ENCODE measurements around the gene FOXO3.

FOXO3 gene

DNA sequence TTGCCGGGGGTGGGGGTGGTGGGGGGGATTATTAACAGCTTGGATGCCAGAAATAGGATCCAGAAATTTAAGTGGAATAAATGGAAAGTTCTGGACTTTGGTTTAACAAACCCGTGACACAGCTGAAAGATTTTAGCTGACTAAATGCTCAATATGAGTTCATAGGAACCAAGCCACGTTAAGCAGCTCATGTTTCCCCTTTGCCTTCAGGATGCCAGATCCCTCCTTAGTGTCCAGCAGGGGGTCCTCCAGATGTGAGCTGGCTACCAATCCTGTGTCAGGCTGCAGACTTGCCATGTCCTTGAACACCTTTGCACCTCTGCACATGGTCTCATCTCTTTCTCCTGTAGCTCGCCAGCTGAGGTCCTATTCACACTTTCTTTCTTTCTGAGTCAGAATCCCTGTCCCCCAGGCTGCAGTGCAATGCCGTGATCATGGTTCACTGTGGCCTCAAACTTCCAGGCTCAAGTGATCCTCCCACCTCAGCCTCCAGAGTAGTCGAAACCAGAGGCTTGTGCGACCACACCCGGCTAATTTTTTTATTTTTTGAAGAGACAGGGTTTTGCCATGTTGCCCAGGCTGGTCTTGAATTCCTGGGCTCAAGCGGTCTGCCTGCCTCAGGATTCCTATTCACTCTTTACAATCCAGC is 154.2 kb downstream of the FOXO3 start:
- no peaks in the 10 kb centered on the region for H3K36me3 ChIP-seq (ENCODE audit: control insufficient read depth, insufficient read depth, low read length)
- peaks cover 17% of the 10 kb centered on the region for H3K4me1 ChIP-seq (ENCODE audit: control insufficient read depth, insufficient read depth, low read length)
- no peak overlapping the region for H3K4me3 ChIP-seq (ENCODE audit: low read length)
- no peaks in the 10 kb centered on the region for H3K27me3 ChIP-seq (ENCODE audit: control insufficient read depth, insufficient read depth, low read length)
- H3K27ac ChIP-seq (ENCODE audit: low read depth, low read length) = no peak overlapping the region
- no peak overlapping the region for H3K9ac ChIP-seq (ENCODE audit: low read length)

DNA sequence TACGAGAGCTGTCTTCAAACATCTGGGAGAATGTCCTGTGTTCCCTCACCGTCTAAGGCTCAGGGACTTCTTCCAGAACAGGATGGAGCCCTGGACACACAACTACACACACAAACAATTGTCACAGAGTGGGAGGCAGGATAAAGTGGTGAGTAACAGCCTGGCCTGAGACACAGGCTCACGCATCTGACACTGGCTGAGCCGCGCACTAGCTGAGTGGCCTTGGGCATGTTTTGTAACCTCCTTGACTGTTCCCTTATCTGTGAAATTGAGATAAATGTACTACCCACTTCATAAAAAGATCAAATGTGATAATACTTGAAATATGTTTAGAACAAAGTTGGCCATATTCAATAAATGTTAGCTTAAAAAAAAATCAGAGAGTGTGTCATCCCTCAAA is 155.1 kb downstream of the FOXO3 start:
- no peak overlapping the region for H3K27ac ChIP-seq (ENCODE audit: low read depth, low read length)
- no peak overlapping the region for H3K9ac ChIP-seq (ENCODE audit: low read length)
- H3K4me1 ChIP-seq (ENCODE audit: control insufficient read depth, insufficient read depth, low read length) = peaks cover 11% of the 10 kb centered on the region
- no peaks in the 10 kb centered on the region for H3K36me3 ChIP-seq (ENCODE audit: control insufficient read depth, insufficient read depth, low read length)
- H3K4me3 ChIP-seq (ENCODE audit: low read length) = no peak overlapping the region
- no peaks in the 10 kb centered on the region for H3K27me3 ChIP-seq (ENCODE audit: control insufficient read depth, insufficient read depth, low read length)

DNA sequence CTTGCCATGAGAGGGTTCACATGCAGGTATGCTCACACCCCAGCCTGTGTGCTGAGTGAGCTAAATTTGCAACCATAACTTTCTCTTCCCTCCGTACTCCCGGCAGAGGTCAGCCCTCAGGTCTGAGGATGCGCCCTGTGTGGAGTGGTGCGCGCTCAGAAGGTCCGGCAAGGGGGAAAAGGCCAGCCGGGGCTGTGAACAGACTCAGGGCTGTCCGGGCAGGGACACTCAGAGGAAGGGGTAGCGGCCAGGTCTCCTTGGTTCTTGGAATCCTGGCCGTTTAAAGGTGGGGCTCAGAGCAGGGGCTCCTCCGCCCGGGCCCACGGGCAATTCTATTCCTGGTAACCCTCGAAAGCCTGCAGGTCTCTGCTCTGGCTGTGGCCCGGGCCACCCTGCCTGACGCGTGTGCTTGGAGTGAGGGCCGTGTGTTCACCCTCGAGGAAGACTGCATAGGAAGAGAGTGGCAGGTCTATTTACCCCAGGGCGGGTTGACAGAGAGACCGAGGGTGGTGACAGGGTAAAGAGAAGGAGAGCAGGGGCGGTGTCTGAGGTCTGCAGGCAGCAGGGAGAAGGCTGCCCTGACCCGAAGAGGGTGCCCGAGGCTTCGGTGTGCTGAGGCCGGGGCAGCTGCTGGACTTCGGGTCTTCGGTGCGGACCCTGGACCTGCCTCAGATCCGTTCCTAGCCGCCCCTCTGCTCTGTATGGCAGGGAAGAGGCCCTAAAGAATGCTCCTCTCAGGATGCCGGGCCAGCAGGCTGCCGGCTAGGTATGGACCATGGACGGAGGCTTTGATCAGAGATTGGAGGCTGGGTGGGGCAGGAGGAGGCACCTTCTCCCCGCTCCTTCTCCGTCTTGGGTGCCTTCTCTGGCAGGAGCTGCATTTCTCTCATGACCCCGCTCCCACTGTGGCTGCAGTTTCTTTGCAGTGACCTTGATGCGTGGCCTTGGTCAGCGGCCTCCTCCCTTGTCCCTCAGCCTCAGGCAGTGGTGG is 156.4 kb downstream of the FOXO3 start:
- H3K36me3 ChIP-seq (ENCODE audit: control insufficient read depth, insufficient read depth, low read length) = no peaks in the 10 kb centered on the region
- peaks cover 6% of the 10 kb centered on the region for H3K4me1 ChIP-seq (ENCODE audit: control insufficient read depth, insufficient read depth, low read length)
- no peak overlapping the region for H3K27ac ChIP-seq (ENCODE audit: low read depth, low read length)
- H3K9ac ChIP-seq (ENCODE audit: low read length) = no peak overlapping the region
- H3K4me3 ChIP-seq (ENCODE audit: low read length) = no peak overlapping the region
- no peaks in the 10 kb centered on the region for H3K27me3 ChIP-seq (ENCODE audit: control insufficient read depth, insufficient read depth, low read length)

DNA sequence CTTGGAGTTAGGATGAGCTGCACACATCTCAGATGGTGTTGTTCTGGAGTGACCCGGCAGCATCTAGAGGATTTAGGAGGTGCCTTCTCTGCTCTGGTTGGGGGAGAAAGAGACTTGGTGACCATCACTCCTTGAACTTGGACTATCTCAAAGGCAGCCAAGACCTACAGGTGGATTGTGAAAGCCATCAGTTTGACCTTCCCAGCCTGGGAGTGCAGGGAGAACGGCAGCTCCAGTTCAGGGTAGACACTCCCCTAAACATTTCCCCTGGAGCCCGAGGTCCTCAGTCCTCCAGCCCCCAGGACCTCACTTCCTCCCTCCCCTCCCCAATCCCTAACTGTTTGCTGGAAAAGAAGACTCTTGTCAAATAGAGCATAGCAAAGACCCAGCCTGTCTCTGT is 158.8 kb downstream of the FOXO3 start:
- Histone ChIP-seq H3K9ac (ENCODE audit: low read length) (no peak overlapping the region), H3K36me3 (ENCODE audit: control insufficient read depth, insufficient read depth, low read length) (no peaks in the 10 kb centered on the region), H3K4me1 (ENCODE audit: control insufficient read depth, insufficient read depth, low read length) (no peaks in the 10 kb centered on the region), H3K27ac (ENCODE audit: low read depth, low read length) (no peak overlapping the region), H3K4me3 (ENCODE audit: low read length) (no peak overlapping the region), H3K27me3 (ENCODE audit: control insufficient read depth, insufficient read depth, low read length) (no peaks in the 10 kb centered on the region)

DNA sequence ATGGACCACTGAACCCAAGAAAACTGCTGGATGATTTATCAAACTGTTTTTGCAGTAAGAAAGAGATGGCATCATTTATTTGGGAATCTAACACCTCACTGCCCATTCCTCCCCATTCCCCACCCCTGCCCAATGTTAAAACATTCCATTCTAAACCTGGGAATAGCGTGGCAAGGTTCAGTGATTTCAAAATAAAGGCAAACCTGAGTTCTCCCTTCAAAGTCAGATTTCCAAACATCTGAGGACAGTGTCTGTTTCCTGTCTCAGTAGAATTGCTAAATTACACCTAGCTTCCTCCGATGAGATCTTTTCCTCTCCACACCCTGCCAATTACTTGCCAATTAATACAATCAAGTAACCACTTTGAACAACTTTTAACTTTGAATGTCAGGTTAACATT is 160.1 kb downstream of the FOXO3 start:
- H3K4me3 ChIP-seq (ENCODE audit: low read length) = no peak overlapping the region

DNA sequence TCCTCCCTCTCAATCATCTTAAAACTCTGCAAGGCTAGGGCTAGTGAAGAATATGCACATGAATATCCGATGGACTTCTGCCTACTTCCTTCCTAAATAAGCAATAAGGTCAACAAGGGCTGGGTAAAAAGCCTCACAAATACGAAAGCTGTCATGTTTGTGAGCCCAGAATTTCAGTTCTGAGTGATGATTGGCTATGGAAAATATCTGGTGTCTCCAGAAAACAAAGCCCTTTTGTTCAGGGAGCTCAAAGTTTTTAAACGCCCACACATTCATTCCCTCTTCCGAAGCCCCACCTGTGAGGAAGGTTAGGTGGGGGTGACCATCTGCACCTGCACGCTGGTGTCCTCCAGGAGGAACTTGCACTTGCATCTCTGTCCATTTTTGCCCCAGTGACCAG is 160.6 kb downstream of the FOXO3 start:
- Histone ChIP-seq H3K27ac (ENCODE audit: low read depth, low read length) (no peak overlapping the region), H3K27me3 (ENCODE audit: control insufficient read depth, insufficient read depth, low read length) (no peaks in the 10 kb centered on the region), H3K4me3 (ENCODE audit: low read length) (no peak overlapping the region), H3K4me1 (ENCODE audit: control insufficient read depth, insufficient read depth, low read length) (no peaks in the 10 kb centered on the region), H3K9ac (ENCODE audit: low read length) (no peak overlapping the region), H3K36me3 (ENCODE audit: control insufficient read depth, insufficient read depth, low read length) (no peaks in the 10 kb centered on the region)

More for the DNA sequence above, 160.1 kb downstream of the FOXO3 start:
- Histone ChIP-seq H3K36me3 (ENCODE audit: control insufficient read depth, insufficient read depth, low read length) (no peaks in the 10 kb centered on the region), H3K4me1 (ENCODE audit: control insufficient read depth, insufficient read depth, low read length) (no peaks in the 10 kb centered on the region), H3K9ac (ENCODE audit: low read length) (no peak overlapping the region), H3K27ac (ENCODE audit: low read depth, low read length) (no peak overlapping the region), H3K27me3 (ENCODE audit: control insufficient read depth, insufficient read depth, low read length) (no peaks in the 10 kb centered on the region)

DNA sequence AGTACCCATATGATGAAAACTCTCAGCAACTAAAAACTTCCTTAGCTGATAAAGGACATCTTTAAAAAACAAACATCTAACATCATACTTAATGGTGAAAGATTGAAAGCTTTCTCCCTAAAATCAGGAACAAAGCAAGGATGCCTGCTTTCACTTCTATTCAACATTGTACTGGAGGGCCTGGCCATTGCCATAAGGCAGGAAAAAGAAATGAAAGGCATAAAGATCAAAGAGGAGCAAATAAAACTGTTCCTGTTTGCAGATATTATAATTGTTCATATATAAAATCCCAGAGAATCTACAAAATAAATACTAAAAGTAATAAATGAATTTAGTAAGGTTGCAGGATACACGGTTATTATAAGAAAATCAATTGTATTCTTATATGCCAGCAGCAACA is 162.9 kb downstream of the FOXO3 start:
- Histone ChIP-seq H3K36me3 (ENCODE audit: control insufficient read depth, insufficient read depth, low read length) (no peaks in the 10 kb centered on the region), H3K9ac (ENCODE audit: low read length) (no peak overlapping the region), H3K27ac (ENCODE audit: low read depth, low read length) (no peak overlapping the region), H3K4me3 (ENCODE audit: low read length) (no peak overlapping the region), H3K4me1 (ENCODE audit: control insufficient read depth, insufficient read depth, low read length) (no peaks in the 10 kb centered on the region), H3K27me3 (ENCODE audit: control insufficient read depth, insufficient read depth, low read length) (no peaks in the 10 kb centered on the region)

DNA sequence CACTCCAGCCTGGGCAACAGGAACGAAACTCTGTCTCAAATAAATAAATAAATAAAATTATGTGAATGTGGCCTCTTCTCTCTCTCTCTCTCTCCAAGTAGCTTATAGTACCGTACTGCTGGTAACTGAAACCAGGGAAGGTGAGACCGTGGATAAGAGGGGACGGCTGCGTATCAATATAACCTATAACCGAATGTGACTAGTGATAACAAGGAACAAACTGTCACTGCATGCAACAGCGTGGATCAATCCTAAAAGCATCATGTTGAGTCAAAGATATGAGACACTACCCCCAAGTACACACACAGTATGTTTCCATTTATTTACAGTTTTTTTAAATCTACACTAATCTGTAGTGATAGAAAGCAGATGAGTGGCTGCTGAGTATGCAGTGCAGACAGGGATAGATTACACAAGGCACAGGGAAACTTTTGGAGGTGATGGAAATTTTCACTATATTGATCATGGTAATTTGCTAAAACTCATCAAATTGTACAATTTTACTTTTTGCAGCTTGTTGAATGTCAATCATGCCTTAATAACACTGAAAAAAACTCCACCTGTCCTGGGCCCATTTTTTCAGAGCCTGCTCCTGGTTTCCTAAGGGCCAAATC is 166.1 kb downstream of the FOXO3 start:
- Histone ChIP-seq H3K27ac (ENCODE audit: low read depth, low read length) (no peak overlapping the region), H3K4me1 (ENCODE audit: control insufficient read depth, insufficient read depth, low read length) (no peaks in the 10 kb centered on the region), H3K9ac (ENCODE audit: low read length) (no peak overlapping the region), H3K4me3 (ENCODE audit: low read length) (no peak overlapping the region), H3K36me3 (ENCODE audit: control insufficient read depth, insufficient read depth, low read length) (no peaks in the 10 kb centered on the region), H3K27me3 (ENCODE audit: control insufficient read depth, insufficient read depth, low read length) (no peaks in the 10 kb centered on the region)

DNA sequence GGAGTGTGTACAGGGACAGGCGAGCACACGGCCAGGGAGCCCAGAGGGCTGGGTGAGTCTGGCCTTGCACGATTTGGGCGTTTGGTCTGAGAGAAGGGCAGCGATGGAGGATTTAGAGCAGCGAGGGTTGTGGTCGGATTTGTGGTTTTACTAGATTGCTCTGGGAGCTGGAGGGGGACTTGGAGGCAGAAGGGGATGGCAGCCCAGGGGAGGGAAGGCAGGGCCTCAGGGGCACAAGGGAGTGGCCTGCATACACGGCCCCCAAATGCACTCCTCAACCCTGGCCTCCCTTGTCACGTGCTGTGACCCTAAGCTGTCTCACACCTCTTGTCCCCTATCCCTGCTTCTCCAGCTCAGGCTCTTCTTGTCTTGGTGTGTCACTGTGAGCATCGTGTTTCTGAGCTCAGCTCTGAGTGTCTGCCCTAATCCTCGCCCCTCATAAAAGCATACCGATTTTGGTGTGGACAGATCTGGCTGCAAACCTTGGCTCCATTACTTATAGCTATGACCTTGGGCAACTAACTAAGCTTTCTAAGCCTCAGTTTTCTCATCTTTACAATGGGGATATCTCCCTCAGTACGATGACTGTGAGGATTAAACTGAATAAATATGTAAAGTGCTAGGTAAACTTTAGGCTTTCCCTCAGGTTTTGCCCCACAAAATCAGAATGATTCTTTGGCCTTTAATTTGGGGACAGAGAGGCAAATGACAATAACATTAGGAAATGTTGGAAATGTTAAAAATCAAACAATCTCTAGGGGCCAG is 167.4 kb downstream of the FOXO3 start:
- Histone ChIP-seq H3K27ac (ENCODE audit: low read depth, low read length) (no peak overlapping the region), H3K4me1 (ENCODE audit: control insufficient read depth, insufficient read depth, low read length) (no peaks in the 10 kb centered on the region), H3K36me3 (ENCODE audit: control insufficient read depth, insufficient read depth, low read length) (no peaks in the 10 kb centered on the region), H3K4me3 (ENCODE audit: low read length) (no peak overlapping the region), H3K9ac (ENCODE audit: low read length) (no peak overlapping the region), H3K27me3 (ENCODE audit: control insufficient read depth, insufficient read depth, low read length) (no peaks in the 10 kb centered on the region)

DNA sequence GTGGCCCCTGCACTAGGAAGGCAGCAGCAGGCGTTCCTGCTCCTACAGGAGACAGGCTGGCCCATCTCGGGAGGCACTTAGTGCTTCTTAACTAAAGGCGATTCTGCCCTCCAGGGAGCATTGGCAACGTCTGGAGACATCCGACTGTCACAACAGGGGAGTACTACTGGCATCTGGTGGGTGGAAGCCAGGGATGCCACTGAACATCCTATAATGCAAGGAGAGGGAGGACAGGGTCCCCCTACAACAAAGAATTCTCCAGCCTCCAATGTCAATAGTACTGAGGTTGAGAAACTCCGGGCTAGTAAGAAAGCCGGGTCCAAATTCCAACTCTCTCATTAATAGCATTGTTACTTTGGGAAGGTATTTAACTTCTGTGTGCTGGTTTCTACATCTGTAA is 168.1 kb downstream of the FOXO3 start:
- no peaks in the 10 kb centered on the region for H3K36me3 ChIP-seq (ENCODE audit: control insufficient read depth, insufficient read depth, low read length)
- H3K4me3 ChIP-seq (ENCODE audit: low read length) = no peak overlapping the region
- no peak overlapping the region for H3K27ac ChIP-seq (ENCODE audit: low read depth, low read length)
- no peaks in the 10 kb centered on the region for H3K4me1 ChIP-seq (ENCODE audit: control insufficient read depth, insufficient read depth, low read length)
- no peak overlapping the region for H3K9ac ChIP-seq (ENCODE audit: low read length)
- H3K27me3 ChIP-seq (ENCODE audit: control insufficient read depth, insufficient read depth, low read length) = no peaks in the 10 kb centered on the region

DNA sequence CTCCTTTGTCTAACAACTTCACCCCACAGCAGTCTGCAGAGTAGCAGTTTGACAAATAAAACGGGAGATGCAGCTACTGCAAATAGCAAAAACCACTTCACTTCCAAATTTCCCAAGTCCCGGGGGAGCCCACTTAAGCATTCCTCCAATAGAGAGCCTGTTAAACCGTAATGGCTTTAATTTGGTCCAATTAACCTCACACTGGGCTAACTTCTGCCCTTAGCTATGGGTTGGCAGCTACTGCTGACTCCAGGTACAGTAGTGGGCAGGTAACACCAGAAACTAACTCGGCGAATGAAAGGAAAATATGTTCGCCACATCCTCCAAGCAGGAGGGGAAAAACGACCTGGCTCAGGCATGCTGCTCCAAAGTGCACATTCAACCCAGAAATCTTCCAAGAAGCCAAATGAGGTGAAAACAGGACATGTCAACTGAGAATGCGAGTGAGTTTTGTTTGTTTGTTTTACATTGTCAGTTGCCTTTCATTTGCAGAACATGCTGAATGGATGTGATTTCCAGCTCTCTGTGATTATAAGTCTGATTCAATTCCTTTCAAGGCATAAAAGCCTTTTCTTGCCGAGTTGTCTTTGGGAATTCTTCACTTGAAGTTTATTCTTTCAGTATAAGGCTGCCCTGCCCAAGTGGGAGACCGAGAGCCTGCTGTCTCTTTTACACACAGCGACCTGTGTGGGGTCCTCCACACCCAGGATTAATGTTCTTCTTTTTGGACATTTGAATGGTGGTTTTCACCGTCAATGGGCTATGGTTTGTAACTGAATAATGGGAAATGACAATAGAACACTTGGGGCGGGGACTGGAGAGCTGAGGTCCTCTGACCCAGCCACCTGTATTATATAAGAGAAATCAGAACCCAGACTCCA is 170.2 kb downstream of the FOXO3 start:
- H3K27ac ChIP-seq (ENCODE audit: low read depth, low read length) = no peak overlapping the region
- H3K4me3 ChIP-seq (ENCODE audit: low read length) = no peak overlapping the region
- no peaks in the 10 kb centered on the region for H3K27me3 ChIP-seq (ENCODE audit: control insufficient read depth, insufficient read depth, low read length)
- no peaks in the 10 kb centered on the region for H3K4me1 ChIP-seq (ENCODE audit: control insufficient read depth, insufficient read depth, low read length)
- H3K9ac ChIP-seq (ENCODE audit: low read length) = no peak overlapping the region
- no peaks in the 10 kb centered on the region for H3K36me3 ChIP-seq (ENCODE audit: control insufficient read depth, insufficient read depth, low read length)

Data from rectal smooth muscle tissue (tissue), 1 donor.